ENCODE data around the gene ATXN7L1.

The ATXN7L1 gene

GRCh38 chr7:105782391-105783042 lies 93.9 kb downstream of the ATXN7L1 start:
- no peak overlapping the region for H3K27ac ChIP-seq (ENCODE audit: low read depth in 2 of 2, low read length in 2 of 2)
- H3K36me3 ChIP-seq (ENCODE audit: control insufficient read depth in 2 of 2, insufficient read depth in 2 of 2, low read length in 2 of 2), result peaks cover 0 to 2% of the 10 kb centered on the region in 2 donors
- H3K9me3 ChIP-seq (ENCODE audit: control insufficient read depth in 2 of 2, low read length in 2 of 2), result no peaks in the 10 kb centered on the region
- H3K27me3 ChIP-seq (ENCODE audit: control insufficient read depth in 2 of 2, insufficient read depth in 2 of 2, low read length in 2 of 2), result no peaks in the 10 kb centered on the region
- no peak overlapping the region for H3K9ac ChIP-seq (ENCODE audit: low read depth in 1 of 2, low read length in 2 of 2)
- H3K4me3 ChIP-seq (ENCODE audit: low read length in 2 of 2), result no peak overlapping the region
- H3K4me1 ChIP-seq (ENCODE audit: control insufficient read depth in 2 of 2, insufficient read depth in 2 of 2, low read length in 2 of 2), result peaks cover 0 to 4% of the 10 kb centered on the region in 2 donors

GRCh38 chr7:105779856-105780780 lies 96.3 kb downstream of the ATXN7L1 start:
- no peaks in the 10 kb centered on the region for H3K27me3 ChIP-seq (ENCODE audit: control insufficient read depth in 2 of 2, insufficient read depth in 2 of 2, low read length in 2 of 2)
- H3K9ac ChIP-seq (ENCODE audit: low read depth in 1 of 2, low read length in 2 of 2), result no peak overlapping the region
- H3K27ac ChIP-seq (ENCODE audit: low read depth in 2 of 2, low read length in 2 of 2), result no peak overlapping the region
- peaks cover 0 to 2% of the 10 kb centered on the region in 2 donors for H3K36me3 ChIP-seq (ENCODE audit: control insufficient read depth in 2 of 2, insufficient read depth in 2 of 2, low read length in 2 of 2)
- no peak overlapping the region for H3K4me3 ChIP-seq (ENCODE audit: low read length in 2 of 2)
- H3K4me1 ChIP-seq (ENCODE audit: control insufficient read depth in 2 of 2, insufficient read depth in 2 of 2, low read length in 2 of 2), result no peaks in the 10 kb centered on the region
- no peaks in the 10 kb centered on the region for H3K9me3 ChIP-seq (ENCODE audit: control insufficient read depth in 2 of 2, low read length in 2 of 2)

- Histone ChIP-seq H3K4me3 (ENCODE audit: low read length in 2 of 2) (no peak overlapping the region), H3K9me3 (ENCODE audit: control insufficient read depth in 2 of 2, low read length in 2 of 2) (no peaks in the 10 kb centered on the region), H3K9ac (ENCODE audit: low read depth in 1 of 2, low read length in 2 of 2) (no peak overlapping the region), H3K27ac (ENCODE audit: low read depth in 2 of 2, low read length in 2 of 2) (no peak overlapping the region), H3K4me1 (ENCODE audit: control insufficient read depth in 2 of 2, insufficient read depth in 2 of 2, low read length in 2 of 2) (no peaks in the 10 kb centered on the region), H3K27me3 (ENCODE audit: control insufficient read depth in 2 of 2, insufficient read depth in 2 of 2, low read length in 2 of 2) (no peaks in the 10 kb centered on the region), H3K36me3 (ENCODE audit: control insufficient read depth in 2 of 2, insufficient read depth in 2 of 2, low read length in 2 of 2) (peaks cover 0 to 2% of the 10 kb centered on the region in 2 donors)
Observed at GRCh38 chr7:105778956-105779355, 97.4 kb downstream of the ATXN7L1 start.

- H3K27ac ChIP-seq (ENCODE audit: low read depth in 2 of 2, low read length in 2 of 2), result no peak overlapping the region
- no peak overlapping the region for H3K4me3 ChIP-seq (ENCODE audit: low read length in 2 of 2)
- no peak overlapping the region for H3K9ac ChIP-seq (ENCODE audit: low read depth in 1 of 2, low read length in 2 of 2)
- no peaks in the 10 kb centered on the region for H3K9me3 ChIP-seq (ENCODE audit: control insufficient read depth in 2 of 2, low read length in 2 of 2)
- H3K4me1 ChIP-seq (ENCODE audit: control insufficient read depth in 2 of 2, insufficient read depth in 2 of 2, low read length in 2 of 2), result no peaks in the 10 kb centered on the region
- peaks cover 0 to 2% of the 10 kb centered on the region in 2 donors for H3K36me3 ChIP-seq (ENCODE audit: control insufficient read depth in 2 of 2, insufficient read depth in 2 of 2, low read length in 2 of 2)
- no peaks in the 10 kb centered on the region for H3K27me3 ChIP-seq (ENCODE audit: control insufficient read depth in 2 of 2, insufficient read depth in 2 of 2, low read length in 2 of 2)
Observed at GRCh38 chr7:105776986-105777910, 99.2 kb downstream of the ATXN7L1 start.

GRCh38 chr7:105776068-105776790 lies 100.2 kb downstream of the ATXN7L1 start:
- no peaks in the 10 kb centered on the region for H3K9me3 ChIP-seq (ENCODE audit: control insufficient read depth in 2 of 2, low read length in 2 of 2)

DNA sequence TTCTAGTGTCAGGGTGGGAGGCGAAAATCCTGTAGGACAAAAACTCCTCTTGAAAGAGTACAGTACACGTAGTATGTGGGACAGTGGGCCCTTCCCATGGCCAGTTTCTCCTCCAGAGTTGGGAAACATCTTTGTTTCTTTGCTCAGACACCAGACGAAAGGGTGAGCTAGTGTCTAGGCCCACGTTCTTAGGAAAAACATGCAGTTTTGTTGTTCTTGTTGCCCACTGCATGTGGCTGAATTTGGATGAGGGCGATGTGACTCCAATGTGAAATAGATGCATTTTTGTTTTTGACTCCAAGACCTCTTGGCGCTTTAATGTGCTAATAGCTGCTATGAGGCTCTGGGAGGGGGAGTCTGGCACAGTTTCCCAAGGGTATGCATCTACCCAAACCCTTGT lies 100.8 kb downstream of the ATXN7L1 start:
- H3K27ac ChIP-seq (ENCODE audit: low read depth in 2 of 2, low read length in 2 of 2), result no peak overlapping the region
- H3K4me1 ChIP-seq (ENCODE audit: control insufficient read depth in 2 of 2, insufficient read depth in 2 of 2, low read length in 2 of 2), result no peaks in the 10 kb centered on the region

More at GRCh38 chr7:105776068-105776790, 100.2 kb downstream of the ATXN7L1 start:
- no peak overlapping the region for H3K27ac ChIP-seq (ENCODE audit: low read depth in 2 of 2, low read length in 2 of 2)
- no peak overlapping the region for H3K9ac ChIP-seq (ENCODE audit: low read depth in 1 of 2, low read length in 2 of 2)
- peaks cover 0 to 2% of the 10 kb centered on the region in 2 donors for H3K36me3 ChIP-seq (ENCODE audit: control insufficient read depth in 2 of 2, insufficient read depth in 2 of 2, low read length in 2 of 2)
- no peak overlapping the region for H3K4me3 ChIP-seq (ENCODE audit: low read length in 2 of 2)
- H3K4me1 ChIP-seq (ENCODE audit: control insufficient read depth in 2 of 2, insufficient read depth in 2 of 2, low read length in 2 of 2), result no peaks in the 10 kb centered on the region
- no peaks in the 10 kb centered on the region for H3K27me3 ChIP-seq (ENCODE audit: control insufficient read depth in 2 of 2, insufficient read depth in 2 of 2, low read length in 2 of 2)

GRCh38 chr7:105773030-105773460 lies 103.4 kb downstream of the ATXN7L1 start:
- H3K27me3 ChIP-seq (ENCODE audit: control insufficient read depth in 2 of 2, insufficient read depth in 2 of 2, low read length in 2 of 2), result no peaks in the 10 kb centered on the region
- no peak overlapping the region for H3K4me3 ChIP-seq (ENCODE audit: low read length in 2 of 2)
- H3K9ac ChIP-seq (ENCODE audit: low read depth in 1 of 2, low read length in 2 of 2), result no peak overlapping the region
- H3K9me3 ChIP-seq (ENCODE audit: control insufficient read depth in 2 of 2, low read length in 2 of 2), result no peaks in the 10 kb centered on the region
- peaks cover 0 to 2% of the 10 kb centered on the region in 2 donors for H3K36me3 ChIP-seq (ENCODE audit: control insufficient read depth in 2 of 2, insufficient read depth in 2 of 2, low read length in 2 of 2)
- H3K4me1 ChIP-seq (ENCODE audit: control insufficient read depth in 2 of 2, insufficient read depth in 2 of 2, low read length in 2 of 2), result no peaks in the 10 kb centered on the region
- H3K27ac ChIP-seq (ENCODE audit: low read depth in 2 of 2, low read length in 2 of 2), result no peak overlapping the region

More for the DNA sequence above, 100.8 kb downstream of the ATXN7L1 start:
- Histone ChIP-seq H3K9ac (ENCODE audit: low read depth in 1 of 2, low read length in 2 of 2) (no peak overlapping the region), H3K4me3 (ENCODE audit: low read length in 2 of 2) (no peak overlapping the region), H3K9me3 (ENCODE audit: control insufficient read depth in 2 of 2, low read length in 2 of 2) (no peaks in the 10 kb centered on the region), H3K27me3 (ENCODE audit: control insufficient read depth in 2 of 2, insufficient read depth in 2 of 2, low read length in 2 of 2) (no peaks in the 10 kb centered on the region), H3K36me3 (ENCODE audit: control insufficient read depth in 2 of 2, insufficient read depth in 2 of 2, low read length in 2 of 2) (peaks cover 0 to 2% of the 10 kb centered on the region in 2 donors)

- H3K4me3 ChIP-seq (ENCODE audit: low read length in 2 of 2), result no peak overlapping the region
Observed at GRCh38 chr7:105769901-105770628, 106.3 kb downstream of the ATXN7L1 start.

More at GRCh38 chr7:105769901-105770628, 106.3 kb downstream of the ATXN7L1 start:
- no peaks in the 10 kb centered on the region for H3K27me3 ChIP-seq (ENCODE audit: control insufficient read depth in 2 of 2, insufficient read depth in 2 of 2, low read length in 2 of 2)
- no peaks in the 10 kb centered on the region for H3K36me3 ChIP-seq (ENCODE audit: control insufficient read depth in 2 of 2, insufficient read depth in 2 of 2, low read length in 2 of 2)
- H3K9me3 ChIP-seq (ENCODE audit: control insufficient read depth in 2 of 2, low read length in 2 of 2), result no peaks in the 10 kb centered on the region
- H3K4me1 ChIP-seq (ENCODE audit: control insufficient read depth in 2 of 2, insufficient read depth in 2 of 2, low read length in 2 of 2), result no peaks in the 10 kb centered on the region
- H3K27ac ChIP-seq (ENCODE audit: low read depth in 2 of 2, low read length in 2 of 2), result no peak overlapping the region
- no peak overlapping the region for H3K9ac ChIP-seq (ENCODE audit: low read depth in 1 of 2, low read length in 2 of 2)
